ENCODE data around the gene DLEC1. TPM values are rescaled to one million over a fixed set of nuclear protein-coding genes. Genes with fewer than 3 reads are reported as not detected.
A peak's percentile ranks its signal among the peaks of the same experiment; 100 is the strongest.

The DLEC1 gene
- total RNA-seq, 4 donors from 2014 or later = 0.44 to 1.7 (median 1.5) TPM

GRCh38 chr3:38119821-38120692 is 81.0 kb downstream of the DLEC1 start:
- DNase-seq = peak; percentile 35 to 42

GRCh38 chr3:38120693-38121450 is 81.9 kb downstream of the DLEC1 start:
- H3K36me3 ChIP-seq = peaks cover 43 to 45% of the 10 kb centered on the region in 2 donors
- no peak for DNase-seq
- TF ChIP-seq CTCF (IDR thresholded peaks at IDR 0.05) (no peak), POLR2A (IDR thresholded peaks at IDR 0.05) (no peak)
- H3K9me3 ChIP-seq = no peaks in the 10 kb centered on the region
- no peak overlapping the region for H3K4me3 ChIP-seq (replicated peaks in 1 of 3)
- H3K27ac ChIP-seq = no peak overlapping the region
- 88 to 90% methylated on average over 11 of the region's 11 CpGs for WGBS, 2 donors
- H3K4me1 ChIP-seq = no peaks in the 10 kb centered on the region
- intact Hi-C loops (cut with DNase I) = loop anchor here (10.0 kb wide), 1 partner anchor 354 kb away; no protein-coding TSS in a partner anchor
- no peaks in the 10 kb centered on the region for H3K27me3 ChIP-seq

More at GRCh38 chr3:38119821-38120692, 81.0 kb downstream of the DLEC1 start:
- intact Hi-C loops (cut with DNase I) = loop anchor here (10.0 kb wide), 1 partner anchor 355 kb away; no protein-coding TSS in a partner anchor
- WGBS, 2 donors = 76 to 92% methylated on average over 5 to 6 of the region's 7 CpGs
- H3K4me3 ChIP-seq (replicated peaks in 1 of 3) = no peak overlapping the region
- no peaks in the 10 kb centered on the region for H3K27me3 ChIP-seq
- peaks cover 35 to 37% of the 10 kb centered on the region in 2 donors for H3K36me3 ChIP-seq
- no peak for TF ChIP-seq CTCF (IDR thresholded peaks at IDR 0.05)
- TF ChIP-seq POLR2A (IDR thresholded peaks at IDR 0.05) = no peak
- no peak overlapping the region for H3K27ac ChIP-seq
- no peaks in the 10 kb centered on the region for H3K9me3 ChIP-seq
- no peaks in the 10 kb centered on the region for H3K4me1 ChIP-seq

GRCh38 chr3:38121451-38121831 is 82.4 kb downstream of the DLEC1 start:
- H3K27ac ChIP-seq = no peak overlapping the region
- DNase-seq = no peak
- WGBS, 2 donors = 94 to 100% methylated on average over 5 to 9 of the region's 9 CpGs
- H3K27me3 ChIP-seq = no peaks in the 10 kb centered on the region
- no peak overlapping the region for H3K4me3 ChIP-seq (replicated peaks in 1 of 3)
- intact Hi-C loops (cut with DNase I) = loop anchor here (10.0 kb wide), 1 partner anchor 353 kb away; no protein-coding TSS in a partner anchor
- no peak for TF ChIP-seq CTCF (IDR thresholded peaks at IDR 0.05)
- no peak for TF ChIP-seq POLR2A (IDR thresholded peaks at IDR 0.05)
- no peaks in the 10 kb centered on the region for H3K9me3 ChIP-seq
- H3K36me3 ChIP-seq = peaks cover 48 to 50% of the 10 kb centered on the region in 2 donors
- H3K4me1 ChIP-seq = no peaks in the 10 kb centered on the region

GRCh38 chr3:38121832-38122461 is 82.9 kb downstream of the DLEC1 start:
- Histone ChIP-seq H3K4me1 (no peaks in the 10 kb centered on the region), H3K27ac (no peak overlapping the region), H3K27me3 (no peaks in the 10 kb centered on the region), H3K4me3 (replicated peaks in 1 of 3) (no peak overlapping the region), H3K36me3 (peaks cover 54 to 55% of the 10 kb centered on the region in 2 donors), H3K9me3 (no peaks in the 10 kb centered on the region)
- WGBS, 2 donors = 92% methylated on average over 10 to 11 of the region's 13 CpGs
- no peak for DNase-seq
- TF ChIP-seq CTCF (IDR thresholded peaks at IDR 0.05) = no peak
- no peak for TF ChIP-seq POLR2A (IDR thresholded peaks at IDR 0.05)
- intact Hi-C loops (cut with DNase I) = loop anchor here (10.0 kb wide), 1 partner anchor 353 kb away; no protein-coding TSS in a partner anchor
